DOHH2 (cell line): ENCODE results near the gene XYLT2.

Source experiments
- CTCF ChIP-seq: fragments of 200-600 bp; sonication (generic); IDR thresholded peaks from one replicate; pipeline ENCODE4 v1.5.1; 2014; ENCODE audit warnings: antibody characterized with exemption, mild to moderate bottlenecking, low read depth, low read length; ENCODE audit not compliant: poor library complexity, severe bottlenecking
- EZH2phosphoT487 ChIP-seq: fragments of 200-600 bp; sonication (generic); IDR thresholded peaks from 2 replicates; pipeline ENCODE4 v1.6.1; 2017; ENCODE audit warnings: borderline replicate concordance, mild to moderate bottlenecking, antibody characterized with exemption, low read length, moderate library complexity, mixed read lengths

GRCh38 chr17:50303051-50303450 lies 42.9 kb upstream of the XYLT2 start:
- TF ChIP-seq EZH2phosphoT487, result no peak
- TF ChIP-seq CTCF, result no peak
